Stimulated activated CD4-positive, alpha-beta T cell treated with anti-CD3 and anti-CD28 coated beads, Interleukin-15, amount 100 ng/mL, for 48 hours (primary cell): ENCODE data around the gene NELFE.

ENCODE experiments used
- DNase-seq, 2 donors: peaks; one replicate each; pipeline ENCODE4 v3.0.0-alpha.2; 2020; ENCODE audit warnings: low read depth in 2 of 2

NELFE gene

DNA sequence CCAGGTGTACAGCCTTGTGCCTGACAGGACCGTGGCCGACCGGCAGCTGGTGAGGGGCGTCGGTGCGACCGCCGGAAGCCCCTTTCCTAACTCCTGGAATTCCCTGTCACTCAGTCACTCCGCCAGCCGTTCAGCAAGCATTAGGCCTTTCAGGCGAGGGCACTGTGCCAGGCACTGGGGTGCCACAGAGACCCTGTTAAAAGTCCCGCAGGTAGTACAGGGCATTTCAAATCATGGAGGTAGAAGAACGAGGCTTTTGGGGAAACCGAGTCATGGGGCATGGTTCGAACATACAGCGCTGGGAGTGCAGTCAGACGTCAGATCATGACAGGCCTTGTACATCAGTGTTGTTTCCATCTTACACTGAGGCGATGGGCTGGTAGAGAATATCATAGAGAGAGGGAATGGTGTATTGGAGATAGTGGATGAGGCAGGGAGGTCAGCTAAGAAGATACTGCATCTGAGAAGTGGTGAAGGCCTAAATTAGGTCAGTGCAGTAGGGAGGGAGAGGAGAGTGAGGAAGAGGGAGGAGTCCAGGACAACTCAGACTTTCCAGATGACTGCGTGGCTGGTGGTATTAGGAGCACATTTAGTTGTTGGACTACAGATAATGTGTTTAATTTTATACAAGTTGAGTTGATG lies 14.1 kb upstream of the NELFE start:
- DNase-seq: no peak

DNA sequence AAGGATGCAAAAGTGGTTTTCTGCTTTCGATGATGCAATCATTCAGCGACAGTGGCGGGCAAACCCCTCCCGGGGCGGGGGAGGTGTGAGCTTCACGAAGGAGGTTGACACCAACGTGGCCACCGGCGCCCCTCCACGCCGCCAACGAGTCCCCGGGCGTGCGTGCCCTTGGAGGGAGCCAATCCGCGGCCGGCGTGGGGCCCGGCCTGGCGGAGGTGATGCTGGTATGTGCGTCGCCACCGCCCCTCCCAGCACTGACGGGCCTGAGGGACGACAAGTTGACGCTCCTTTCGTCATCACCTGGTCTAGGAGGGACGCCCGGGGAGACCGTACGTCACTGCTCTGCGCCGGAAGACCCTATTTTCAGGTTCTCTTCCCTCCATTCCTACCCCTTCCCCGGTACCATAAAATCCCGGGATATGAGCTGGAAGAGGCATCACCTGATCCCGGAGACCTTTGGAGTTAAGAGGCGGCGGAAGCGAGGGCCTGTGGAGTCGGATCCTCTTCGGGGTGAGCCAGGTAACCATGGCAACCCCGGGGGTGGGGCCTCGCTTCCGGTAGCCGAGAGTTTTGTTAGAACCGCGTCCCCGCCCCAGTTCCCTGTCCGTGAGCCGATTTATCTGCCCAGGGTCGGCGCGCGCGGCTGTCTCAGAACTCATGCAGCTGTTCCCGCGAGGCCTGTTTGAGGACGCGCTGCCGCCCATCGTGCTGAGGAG lies 13.4 kb upstream of the NELFE start, which contains the start of gene DXO:
Gene DXO, minus strand, starts transcription at position 146 of the 716 bp plus-strand sequence. CDS start 463 bp downstream, outside the sequence.
- DNase-seq: peak; percentile 97 to 98

DNA sequence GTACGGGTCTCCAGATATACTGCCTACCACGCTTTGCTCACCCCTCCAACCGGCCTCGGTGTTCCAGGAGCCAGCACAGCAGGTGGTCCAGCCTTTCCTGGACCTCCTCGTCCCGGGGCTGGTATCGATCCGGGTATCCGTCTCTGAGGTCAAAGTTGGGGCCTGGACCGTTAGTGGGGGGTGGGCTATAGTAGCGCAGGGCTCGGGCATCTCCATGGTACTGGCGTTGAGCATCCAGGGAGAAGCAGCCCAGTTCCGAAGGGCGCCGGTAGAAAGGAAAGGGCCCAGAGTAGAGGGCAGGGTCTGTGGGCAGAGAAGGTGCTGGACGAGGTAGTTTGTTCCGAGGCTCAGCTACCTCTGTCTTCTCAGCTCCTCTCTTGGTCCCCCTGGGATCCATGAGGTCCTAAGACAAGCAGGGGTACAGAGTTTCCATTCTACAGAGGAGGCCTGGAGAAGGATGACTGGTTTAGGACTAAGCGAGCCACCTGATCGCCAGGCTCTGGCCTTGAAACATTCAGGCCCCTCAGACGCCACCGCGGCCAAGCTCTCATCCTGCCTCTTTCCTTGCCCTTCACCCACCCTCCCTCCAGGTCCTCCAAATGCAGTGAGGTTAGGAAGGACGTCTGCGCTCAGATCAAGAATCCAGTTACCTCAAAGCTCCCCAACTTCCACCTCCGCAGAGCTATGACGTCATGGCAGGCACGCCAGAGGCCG lies 12.7 kb upstream of the NELFE start:
- DNase-seq: no peak

DNA sequence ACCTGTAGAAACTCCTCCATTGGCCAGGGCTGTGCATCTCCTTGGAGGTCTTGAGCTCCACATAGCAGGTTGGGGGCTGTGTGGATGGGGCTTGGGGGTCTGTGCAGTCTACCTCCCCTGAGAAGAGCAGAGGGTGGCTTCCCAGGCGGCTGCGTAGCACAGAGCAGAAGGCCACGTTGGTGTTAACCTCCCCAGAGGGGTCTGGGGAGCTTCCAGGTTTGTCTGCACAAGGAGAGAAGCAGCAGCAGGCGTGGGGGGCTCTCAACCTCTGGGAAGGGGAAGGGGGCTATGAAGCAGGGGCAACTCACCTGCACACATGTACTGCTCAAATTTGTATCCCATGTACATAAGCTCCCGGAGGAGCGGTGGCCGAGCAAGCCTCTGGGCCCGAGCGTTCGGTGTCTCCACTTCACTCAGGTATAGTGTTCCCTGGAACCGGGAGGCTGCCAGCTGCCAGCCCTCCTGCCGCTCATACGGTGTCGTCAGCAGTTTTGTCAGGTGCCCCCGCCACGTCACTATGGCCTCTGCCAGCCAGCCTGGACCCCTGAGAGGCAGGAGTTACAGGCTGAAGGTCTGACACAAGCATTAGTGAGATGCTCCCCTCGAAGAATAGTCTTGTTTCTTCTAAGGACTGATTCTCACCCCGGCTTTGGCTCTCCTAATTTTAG lies 12.0 kb upstream of the NELFE start:
- no peak for DNase-seq

DNA sequence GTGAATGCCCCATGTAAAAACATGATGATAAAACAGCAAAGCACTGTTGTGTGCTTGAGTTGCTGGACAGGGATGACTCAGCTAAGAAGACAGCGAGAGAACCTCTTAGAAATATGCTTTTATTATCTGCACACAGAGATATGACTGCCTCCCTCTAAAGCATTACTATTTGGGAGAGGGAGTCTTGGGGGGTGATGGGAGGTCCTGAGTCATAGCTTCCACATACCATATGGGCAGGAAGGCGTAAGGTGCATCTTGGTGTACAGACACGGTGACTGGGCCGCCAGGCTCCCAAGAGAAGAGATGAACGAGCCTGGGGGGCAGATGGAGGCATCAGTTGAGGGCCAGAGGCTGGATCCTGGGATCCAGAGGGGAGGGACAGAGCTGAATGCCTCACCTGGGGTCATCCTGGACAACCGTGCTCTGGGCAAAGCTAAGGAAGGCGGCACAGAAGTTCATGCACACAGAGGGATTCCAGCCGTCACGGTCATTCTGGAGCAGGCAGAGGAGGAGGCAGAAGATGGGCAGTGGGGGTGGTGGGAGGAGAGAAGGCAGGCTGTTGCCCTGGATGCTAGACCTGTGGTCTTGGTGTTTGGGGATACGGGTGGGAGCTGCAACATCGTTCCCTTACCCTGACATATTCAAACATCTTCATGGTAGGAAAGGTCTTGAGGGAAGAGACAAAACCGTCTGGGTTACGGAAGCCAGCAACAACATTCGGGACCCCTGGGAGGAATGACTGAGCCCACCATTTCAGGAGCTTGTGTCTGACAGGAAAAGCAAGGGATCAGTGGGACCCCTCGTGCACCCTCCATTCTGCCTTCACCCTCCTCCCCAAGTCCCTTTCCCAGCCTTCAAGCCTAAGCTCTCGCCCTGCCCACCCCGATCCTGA lies 11.2 kb upstream of the NELFE start:
- DNase-seq: no peak

DNA sequence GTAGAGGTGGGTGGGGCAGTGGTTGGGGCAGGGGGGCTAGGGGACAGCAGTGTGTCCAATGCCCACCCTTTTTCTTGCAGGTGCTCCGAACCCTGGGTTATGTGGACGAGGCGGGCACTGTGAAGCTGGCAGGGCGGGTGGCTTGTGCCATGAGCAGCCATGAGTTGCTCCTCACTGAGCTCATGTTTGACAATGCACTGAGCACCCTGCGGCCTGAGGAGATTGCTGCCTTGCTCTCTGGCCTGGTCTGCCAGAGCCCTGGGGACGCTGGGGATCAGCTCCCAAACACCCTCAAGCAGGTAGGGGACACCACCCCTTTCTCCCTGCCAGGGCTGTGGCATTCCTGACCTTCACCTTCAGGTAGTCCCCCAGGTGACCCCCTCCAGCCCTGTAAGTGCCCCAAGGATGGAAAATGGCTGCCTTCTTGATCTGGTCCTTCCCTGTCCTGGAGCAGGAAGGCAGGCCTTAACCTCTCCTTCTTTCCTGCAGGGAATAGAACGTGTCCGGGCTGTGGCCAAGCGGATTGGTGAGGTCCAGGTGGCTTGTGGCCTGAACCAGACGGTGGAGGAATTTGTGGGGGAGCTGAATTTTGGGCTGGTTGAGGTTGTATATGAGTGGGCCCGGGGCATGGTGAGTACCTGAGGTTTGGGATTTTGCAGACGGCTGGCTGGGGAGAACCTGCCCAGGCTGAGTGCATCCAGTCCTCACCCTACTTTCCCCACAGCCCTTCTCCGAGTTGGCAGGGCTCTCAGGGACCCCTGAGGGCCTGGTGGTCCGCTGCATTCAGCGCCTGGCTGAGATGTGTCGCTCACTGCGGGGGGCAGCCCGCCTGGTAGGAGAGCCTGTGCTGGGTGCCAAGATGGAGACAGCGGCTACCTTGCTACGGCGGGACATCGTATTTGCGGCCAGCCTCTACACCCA lies 10.3 kb upstream of the NELFE start:
- DNase-seq: no peak

DNA sequence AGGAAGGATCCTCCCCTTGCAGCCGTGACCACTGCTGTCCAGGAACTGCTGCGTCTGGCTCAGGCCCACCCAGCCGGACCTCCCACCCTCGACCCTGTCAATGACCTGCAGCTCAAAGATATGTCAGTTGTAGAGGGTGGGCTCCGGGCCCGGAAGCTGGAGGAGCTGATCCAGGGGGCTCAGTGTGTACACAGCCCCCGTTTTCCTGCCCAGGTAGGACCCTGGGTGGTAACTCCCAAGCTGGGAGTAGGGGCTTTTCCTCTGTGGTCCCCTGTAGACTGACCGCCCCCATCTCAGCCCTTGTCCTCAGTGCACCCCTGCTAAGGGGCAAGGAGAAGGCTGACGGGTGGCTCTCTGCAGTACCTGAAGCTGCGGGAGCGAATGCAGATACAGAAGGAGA lies 9.6 kb upstream of the NELFE start:
- DNase-seq: no peak

DNA sequence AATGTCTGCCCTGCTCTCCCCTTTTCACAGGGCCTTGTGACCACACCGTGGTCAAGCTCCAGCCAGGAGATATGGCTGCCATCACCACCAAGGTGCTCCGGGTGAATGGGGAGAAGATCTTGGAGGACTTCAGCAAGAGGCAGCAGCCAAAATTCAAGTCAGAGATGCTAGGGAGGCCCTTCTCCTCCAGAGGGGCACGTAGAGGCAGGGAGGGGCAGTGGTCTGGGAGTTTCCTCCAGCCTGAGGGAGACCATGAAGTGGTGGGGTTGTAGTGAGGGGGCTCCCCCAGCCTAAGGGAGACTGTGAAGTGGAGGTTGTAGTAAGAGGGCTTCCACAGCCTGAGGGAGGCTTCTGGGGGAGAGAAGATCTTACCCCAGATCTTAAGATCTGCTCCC lies 9.2 kb upstream of the NELFE start:
- DNase-seq: no peak

DNA sequence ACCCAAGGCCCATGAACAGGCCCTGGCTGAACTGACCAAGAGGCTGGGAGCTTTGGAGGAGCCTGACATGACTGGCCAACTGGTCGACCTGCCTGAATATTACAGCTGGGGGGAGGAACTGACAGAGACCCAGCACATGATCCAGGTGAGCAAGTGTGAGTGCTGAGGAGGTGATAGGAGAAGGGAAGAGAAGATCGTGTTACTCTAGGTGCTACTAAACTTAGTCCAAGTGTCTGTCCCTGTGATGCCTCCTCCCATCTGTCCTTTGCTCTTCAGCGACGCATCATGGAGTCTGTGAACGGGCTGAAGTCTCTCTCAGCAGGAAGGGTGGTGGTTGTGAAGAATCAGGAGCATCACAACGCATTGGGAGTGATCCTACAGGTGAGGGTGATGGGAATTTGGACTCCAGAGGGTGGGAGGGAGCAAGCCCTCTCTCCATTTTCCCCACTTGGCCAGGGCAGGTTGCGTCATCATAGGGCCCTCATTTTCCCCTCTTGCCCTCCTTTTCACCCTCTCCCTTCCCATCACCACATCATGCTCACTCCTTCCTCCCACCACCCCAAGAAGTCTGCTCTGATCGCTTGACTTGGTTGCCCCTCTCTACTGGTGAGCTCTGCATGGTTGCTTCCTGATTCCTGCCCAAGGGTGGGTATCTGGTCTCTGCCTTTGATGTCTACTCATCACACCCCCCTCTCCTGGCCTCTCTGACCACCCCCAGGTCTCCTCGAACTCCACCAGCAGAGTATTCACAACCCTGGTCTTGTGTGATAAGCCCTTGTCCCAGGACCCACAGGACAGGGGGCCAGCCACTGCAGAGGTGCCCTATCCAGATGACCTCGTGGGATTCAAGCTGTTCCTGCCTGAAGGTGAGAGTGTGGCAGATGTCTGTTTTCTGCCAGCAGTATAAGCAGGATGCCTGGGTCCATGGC lies 8.5 kb upstream of the NELFE start:
- DNase-seq: no peak

DNA sequence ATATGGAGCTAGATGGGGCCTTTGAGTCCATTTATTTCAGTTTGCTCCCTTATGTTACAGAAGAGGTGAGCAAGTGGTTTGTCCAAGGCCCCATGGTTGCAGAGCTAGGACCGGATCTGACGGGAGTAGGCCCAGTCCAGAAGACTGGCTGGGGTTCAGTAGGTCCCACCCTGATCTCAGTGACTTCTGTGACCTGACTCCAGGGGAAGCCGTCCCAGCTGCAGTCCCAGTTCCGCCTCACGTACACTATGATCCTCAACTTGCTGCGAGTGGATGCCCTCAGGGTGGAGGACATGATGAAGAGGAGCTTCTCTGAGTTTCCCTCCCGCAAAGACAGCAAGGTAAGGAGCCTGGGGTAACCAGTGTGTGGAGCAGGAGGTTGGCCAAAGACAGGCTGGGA lies 7.7 kb upstream of the NELFE start:
- DNase-seq: no peak

DNA sequence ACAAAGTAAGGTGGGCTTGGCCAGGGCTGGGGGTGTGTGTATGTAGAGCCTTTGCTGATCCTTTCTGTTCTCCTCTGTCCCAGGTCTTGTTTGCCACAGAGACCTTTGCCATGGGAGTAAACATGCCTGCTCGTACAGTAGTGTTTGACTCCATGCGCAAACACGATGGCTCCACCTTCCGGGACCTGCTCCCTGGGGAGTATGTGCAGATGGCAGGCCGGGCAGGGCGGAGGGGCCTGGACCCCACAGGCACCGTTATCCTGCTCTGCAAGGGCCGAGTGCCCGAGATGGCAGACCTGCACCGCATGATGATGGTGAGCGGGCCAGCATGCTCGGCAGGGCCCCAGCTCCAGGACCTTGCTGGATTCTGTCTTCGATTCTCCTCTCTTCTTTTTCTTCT lies 6.9 kb upstream of the NELFE start:
- DNase-seq: no peak

DNA sequence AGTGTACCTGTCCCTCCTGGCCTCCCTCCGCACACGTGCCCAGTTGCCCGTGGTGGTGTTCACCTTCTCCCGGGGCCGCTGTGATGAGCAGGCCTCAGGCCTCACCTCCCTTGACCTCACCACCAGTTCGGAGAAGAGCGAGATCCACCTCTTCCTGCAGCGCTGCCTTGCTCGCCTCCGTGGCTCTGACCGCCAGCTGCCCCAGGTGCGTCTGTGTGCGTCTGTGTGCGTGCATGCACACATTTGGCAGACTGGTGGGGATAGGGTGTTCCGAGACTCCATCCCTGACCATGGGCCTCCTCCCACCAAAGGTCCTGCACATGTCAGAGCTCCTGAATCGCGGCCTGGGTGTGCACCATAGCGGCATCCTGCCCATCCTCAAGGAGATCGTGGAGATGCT lies 5.2 kb upstream of the NELFE start:
- DNase-seq: no peak

DNA sequence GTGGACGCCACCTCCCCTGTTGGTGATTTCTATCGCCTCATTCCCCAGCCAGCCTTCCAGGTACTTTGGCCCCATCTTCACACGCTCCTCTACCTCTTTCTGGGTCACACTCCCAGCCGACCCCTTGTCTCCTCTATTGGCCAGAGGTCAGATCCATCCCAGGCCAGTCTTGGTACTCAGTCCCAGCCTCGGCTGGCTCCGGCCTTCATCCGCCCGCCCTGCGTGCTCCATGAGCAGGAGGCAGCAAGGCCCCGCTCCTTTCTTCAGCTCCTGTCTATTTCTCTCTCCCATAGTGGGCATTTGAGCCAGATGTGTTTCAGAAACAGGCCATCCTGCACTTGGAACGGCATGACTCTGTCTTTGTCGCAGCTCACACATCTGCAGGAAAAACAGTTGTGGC lies 2.8 kb upstream of the NELFE start:
- DNase-seq: no peak

DNA sequence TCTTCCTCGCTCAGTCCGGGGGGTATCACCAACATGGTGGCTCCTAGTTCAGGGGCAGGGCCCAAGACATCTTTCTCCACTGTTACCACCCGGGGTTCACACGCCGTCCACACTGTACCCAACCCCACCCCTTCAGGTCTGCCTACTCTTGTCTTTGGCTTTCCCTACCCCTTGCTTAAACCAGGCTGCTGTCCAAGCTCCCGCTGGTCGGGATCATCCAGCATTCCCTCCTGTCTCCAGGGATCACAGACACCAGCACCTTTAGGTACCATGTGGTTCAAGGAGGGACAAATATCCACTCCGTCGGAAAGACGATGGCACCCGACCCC lies 395 bp downstream of the NELFE start:
- no peak for DNase-seq

DNA sequence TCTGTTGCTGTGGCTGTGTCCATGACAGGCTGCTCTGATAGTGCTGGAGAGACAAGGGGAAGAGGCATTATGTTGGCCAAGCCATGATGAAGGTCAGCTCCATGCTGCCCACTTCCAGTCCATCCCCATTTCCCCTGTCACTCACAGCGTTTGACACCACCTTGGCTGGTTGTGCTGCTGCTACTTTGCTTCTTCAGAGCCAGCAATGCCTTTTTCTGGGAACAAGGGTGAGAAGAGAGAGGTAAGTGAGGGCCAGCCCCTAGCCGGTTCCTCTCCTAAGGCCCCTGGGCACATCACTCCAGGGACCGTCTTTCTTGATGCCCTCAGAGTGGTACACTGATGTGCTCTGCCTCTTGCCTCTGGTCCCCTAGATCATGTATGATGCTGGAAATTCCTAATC lies 2.0 kb downstream of the NELFE start:
- no peak for DNase-seq

DNA sequence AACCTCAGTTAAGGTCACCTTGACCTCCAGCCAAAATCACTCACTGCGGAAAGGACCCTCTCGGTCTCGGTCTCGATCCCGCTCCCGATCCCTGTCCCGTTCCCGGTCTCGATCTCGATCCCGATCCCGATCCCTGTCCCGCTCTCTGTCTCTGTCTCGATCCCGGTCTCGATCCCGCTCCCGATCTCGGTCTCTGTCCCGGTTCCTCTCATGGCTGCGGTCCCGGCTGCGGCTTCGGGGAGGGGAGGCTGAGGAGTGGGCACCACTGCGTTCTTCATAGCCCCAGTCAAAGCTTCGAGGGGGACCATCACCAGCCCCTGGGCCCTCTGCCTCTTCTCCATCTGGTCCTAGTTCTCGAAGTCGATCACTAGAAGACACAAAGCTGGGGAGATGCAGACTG lies 4.3 kb downstream of the NELFE start:
- DNase-seq: no peak

DNA sequence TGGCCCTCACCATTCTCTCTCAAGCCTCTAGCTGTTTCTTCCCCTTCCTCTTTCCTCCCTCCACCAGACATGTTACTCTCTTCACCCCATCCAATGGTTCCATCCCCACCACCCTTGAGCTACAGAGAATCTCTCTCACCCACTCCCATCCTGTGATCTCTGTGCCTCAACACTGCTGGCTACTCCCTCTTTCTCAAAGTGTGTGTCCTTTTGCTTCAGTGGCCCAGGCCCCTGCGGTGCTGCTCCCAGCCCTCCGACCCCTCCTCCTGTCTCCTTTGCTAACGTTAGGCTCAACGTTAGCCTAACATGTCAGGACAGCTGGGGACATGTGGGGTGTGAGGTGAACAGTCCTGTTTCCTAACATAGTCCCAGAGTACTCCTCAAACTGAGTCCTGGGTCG lies 5.9 kb downstream of the NELFE start:
- no peak for DNase-seq

DNA sequence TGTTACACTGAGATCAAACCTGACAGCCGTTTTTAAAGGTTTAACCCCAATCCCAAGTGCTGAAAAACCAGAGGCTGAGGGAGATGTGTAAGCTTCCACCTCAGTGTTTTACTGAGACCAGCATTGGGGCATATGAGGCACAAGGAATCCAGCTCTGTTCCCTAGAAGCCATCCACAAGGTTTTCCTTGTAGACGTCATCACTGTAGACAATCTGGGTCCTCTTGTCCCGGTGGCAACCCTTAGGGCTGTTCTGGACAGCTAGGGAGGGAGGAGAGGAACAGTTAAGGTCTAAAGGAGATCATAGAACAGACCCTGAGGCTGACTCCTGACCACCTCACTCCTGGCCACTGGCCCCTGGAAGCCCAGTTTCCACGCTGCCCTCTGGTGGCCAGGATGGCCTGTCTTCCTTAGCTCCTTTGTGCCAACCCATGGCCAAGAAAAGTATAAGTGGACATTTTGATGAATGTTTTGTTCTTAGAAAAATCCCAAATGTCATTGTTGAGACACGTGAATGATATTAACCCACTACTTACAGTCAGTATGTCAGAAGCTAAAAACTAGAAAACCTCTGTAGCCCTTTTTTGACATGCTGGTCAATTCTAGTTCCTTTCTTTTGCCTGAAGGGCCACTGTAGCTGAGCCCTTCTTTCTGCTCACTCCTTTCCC lies 6.5 kb downstream of the NELFE start:
- peak in 1 of 2 donors; percentile 28 for DNase-seq
